Ecto neural progenitor cell (in vitro differentiated cells): Measurements from ENCODE around the gene SLC34A2.

Source experiments
- DNase-seq: peaks from one replicate; pipeline ENCODE4 v3.0.0-alpha.2; 2018; ENCODE audit warnings: low spot score

The SLC34A2 gene

GRCh38 chr4:25727711-25728493, 72.3 kb downstream of the SLC34A2 start:
- no peak for DNase-seq
